NCI-H2029 (cell line): Measurements from ENCODE around the gene LYPD6B.

Experiments used
- DNase-seq: peaks from one replicate; lab custom pipeline; 2025; lab: John Stamatoyannopoulos, UW

LYPD6B gene

DNA sequence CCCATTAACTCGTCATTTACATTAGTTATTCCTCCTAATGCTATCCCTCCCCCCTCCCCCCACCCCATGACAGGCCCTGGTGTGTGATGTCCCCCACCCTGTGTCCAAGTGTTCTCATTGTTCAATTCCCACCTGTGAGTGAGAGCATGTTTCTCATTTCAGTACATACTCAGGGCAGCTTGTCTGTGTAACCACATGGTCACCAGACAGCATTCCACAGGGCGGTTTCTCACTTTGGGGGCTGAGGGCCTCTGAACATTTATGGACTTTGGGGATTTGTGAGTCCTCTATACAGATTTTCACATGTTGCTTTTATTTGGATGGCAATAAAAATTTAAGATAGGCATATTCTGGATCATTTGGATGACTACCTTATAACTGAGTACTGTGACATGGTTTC is 84.0 kb downstream of the LYPD6B start:
- no peak for DNase-seq

GRCh38 chr2:149125031-149125725 is 86.7 kb downstream of the LYPD6B start:
- peak; percentile 13 for DNase-seq

GRCh38 chr2:149129433-149129832 is 90.9 kb downstream of the LYPD6B start:
- DNase-seq = no peak

DNA sequence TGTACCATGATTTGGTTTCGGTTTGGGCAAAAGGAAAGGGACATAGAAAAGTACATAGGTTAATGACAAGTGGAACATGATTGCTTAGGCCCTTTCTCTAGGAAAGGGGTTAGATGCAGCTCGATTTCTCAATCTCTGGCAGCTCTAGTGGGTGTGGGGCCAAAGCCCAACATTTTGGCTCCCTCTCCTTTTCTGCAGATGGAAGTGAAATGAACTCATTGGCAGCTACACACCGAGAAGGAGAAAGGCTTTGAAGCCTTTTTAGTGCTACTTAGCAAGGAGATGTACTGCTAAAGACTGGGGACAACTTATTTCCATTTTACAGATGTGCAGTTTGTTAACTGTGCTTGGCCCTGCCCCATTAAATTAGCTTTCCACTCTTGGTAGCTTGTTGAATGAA is 93.8 kb downstream of the LYPD6B start:
- DNase-seq = no peak

- no peak for DNase-seq
Observed at GRCh38 chr2:149132901-149133300, 94.4 kb downstream of the LYPD6B start.

GRCh38 chr2:149134335-149134923 is 95.9 kb downstream of the LYPD6B start:
- no peak for DNase-seq

- no peak for DNase-seq
Observed at GRCh38 chr2:149136111-149136510, 97.6 kb downstream of the LYPD6B start.

- DNase-seq = no peak
Observed at GRCh38 chr2:149141046-149141445, 102.5 kb downstream of the LYPD6B start.

GRCh38 chr2:149143734-149144133 is 105.2 kb downstream of the LYPD6B start:
- no peak for DNase-seq

DNA sequence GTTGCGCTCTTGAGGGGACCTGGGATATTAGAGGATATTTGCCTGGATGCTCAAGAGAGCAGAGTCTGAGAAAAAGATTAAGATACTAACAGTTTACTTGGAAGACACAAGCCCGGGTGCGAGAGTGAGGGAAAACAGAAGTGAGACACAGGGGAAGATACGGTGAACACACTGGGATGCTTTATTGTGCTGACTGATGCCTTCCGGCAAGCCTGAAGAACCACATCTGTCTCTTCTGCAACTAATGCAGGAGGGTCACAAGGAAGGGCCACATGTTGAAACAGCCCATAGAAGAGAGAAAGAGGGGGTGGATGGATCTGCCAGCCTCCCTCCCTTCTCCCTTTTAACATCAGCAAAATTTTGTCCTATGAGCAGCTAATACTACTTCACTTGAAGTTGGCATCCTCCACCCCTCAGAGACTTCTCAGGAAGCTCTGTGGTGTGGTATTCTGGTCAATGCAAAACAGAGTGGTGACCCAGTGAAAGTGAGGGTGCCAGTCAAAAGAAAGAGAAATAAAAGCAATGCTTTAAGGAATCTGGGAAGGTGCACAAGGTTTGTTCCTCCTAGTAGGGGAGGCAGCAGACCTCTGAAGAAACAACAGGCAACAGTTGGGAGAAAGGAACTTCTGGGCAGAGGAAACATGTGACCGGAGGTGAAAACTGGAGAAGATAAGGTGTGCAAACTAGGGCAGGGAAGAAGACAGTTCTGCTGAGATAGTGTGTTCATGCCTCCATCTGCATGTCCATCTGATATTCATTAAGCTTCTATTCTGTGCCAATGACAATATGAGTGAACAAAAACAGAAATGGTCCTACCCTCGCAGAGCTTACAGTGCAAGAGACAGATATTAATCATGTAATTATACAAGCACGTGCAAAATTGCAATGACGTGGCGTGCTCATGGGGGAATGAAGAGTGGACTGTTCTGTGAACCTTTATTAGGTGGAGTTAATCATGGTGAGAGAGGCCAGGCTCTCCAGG is 107.1 kb downstream of the LYPD6B start:
- DNase-seq = no peak

DNA sequence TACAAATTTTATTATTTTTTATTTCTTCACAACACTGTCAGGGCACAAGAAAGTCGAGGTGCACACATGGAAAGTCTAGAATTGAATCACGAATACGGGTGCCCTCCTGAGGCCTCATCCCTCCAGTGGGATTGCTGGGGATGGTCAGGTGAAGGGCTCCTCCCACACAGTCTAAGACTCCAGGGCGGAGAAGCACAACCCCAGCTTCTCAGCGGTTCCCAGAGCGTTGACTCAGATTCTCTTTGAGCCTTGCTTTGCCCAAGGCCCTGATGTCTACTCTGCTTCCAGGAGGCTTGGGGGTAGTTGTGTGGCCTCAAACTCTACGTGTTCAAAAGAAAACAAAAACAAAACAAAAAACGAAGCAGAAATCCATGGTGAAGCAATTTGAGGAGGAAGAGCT is 108.4 kb downstream of the LYPD6B start:
- no peak for DNase-seq

- DNase-seq = no peak
Observed at GRCh38 chr2:149148194-149149006, 109.9 kb downstream of the LYPD6B start.

DNA sequence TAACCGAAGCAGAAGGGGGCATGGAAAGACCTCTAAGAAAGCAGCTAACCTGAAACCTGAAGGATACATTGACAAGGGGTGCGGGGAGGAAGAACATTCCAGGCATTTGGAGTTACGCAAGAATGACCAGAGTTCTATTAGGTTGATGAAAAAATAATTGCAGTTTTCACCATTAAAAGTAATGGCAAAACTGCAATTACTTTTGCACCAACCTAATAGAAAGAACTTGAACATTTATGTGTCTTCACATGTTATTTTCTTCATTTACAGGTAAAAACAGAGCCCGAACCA is 110.5 kb downstream of the LYPD6B start:
- DNase-seq = no peak

DNA sequence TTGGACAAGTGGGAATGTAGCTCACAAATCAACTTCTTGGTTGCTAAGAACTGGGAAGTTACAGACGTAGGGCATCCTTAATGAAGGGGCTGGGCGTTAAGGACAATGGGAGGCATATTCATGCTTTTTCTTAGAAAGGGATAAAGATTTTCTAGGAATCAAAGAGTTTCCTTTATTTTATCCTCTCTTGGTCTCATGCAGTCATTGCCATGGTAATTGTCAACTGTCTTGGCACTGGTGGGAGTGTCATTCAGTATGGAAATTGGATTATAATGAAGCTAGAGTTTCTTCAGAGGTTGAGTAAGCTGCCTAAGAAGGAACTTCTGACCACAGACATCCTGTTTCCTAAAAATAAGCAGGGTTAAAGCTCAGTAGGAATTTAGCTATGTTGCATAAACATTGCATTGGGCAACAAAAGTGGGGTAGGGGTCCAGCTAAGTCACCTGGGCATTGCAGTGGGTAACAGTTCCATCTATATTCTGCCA is 114.0 kb downstream of the LYPD6B start:
- no peak for DNase-seq

- DNase-seq = no peak
Observed at GRCh38 chr2:149155196-149155969, 116.9 kb downstream of the LYPD6B start.

GRCh38 chr2:149155988-149156387 is 117.5 kb downstream of the LYPD6B start:
- no peak for DNase-seq

DNA sequence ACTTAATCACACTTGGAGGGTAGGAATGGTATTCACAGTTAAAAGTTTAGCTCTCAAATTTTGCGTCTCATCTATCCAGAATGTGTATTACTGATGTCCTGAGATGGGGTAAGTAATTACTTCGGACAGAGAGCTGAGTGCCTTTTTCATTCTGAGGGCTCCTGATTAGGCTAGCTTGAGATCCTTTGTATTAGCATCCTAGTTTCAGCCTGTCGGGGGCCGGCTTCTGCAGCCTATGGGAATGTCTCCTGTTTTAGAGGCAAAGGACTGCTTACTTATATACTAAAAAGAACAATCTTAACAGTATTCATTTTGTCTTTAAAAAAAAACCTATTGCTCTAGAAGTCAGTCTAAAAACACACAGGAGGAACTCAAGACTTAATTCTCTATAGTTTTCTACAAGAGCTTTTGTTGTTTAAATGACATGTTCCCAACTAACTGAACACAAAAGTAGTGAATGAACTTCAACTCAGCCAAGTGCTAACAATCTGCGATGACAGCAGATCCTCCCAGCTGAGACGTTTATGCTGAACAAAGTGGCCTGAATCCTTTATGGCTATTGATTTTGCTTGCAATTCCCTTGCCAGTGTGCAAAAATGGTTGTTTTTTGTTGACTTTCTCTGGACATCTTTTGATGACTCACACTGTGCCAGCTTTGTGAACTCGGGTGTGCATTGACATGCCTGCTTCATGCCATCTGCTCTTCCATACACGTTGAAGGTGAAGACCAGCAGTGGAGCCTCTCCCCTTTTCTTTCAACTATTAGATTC is 118.7 kb downstream of the LYPD6B start:
- DNase-seq = no peak

DNA sequence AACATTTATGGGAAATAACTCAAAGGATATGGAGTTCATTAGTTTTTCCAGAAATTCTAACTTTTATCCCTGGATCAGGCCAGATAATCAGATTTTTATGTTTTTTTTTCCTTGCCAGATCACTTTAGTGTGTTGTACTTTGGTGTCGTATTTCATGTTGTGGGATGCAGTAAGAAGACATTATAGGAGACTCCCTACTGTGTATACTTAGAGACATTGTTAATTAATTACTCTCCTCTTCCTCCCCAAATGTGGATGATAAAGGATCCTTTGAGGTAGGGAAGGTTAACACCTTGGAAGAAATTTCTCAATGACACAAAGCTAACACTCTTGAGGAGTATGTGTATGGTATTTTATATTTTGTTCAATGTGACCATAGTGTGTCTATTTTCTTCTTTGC is 120.5 kb downstream of the LYPD6B start:
- no peak for DNase-seq

- no peak for DNase-seq
Observed at GRCh38 chr2:149160195-149160594, 121.7 kb downstream of the LYPD6B start.

DNA sequence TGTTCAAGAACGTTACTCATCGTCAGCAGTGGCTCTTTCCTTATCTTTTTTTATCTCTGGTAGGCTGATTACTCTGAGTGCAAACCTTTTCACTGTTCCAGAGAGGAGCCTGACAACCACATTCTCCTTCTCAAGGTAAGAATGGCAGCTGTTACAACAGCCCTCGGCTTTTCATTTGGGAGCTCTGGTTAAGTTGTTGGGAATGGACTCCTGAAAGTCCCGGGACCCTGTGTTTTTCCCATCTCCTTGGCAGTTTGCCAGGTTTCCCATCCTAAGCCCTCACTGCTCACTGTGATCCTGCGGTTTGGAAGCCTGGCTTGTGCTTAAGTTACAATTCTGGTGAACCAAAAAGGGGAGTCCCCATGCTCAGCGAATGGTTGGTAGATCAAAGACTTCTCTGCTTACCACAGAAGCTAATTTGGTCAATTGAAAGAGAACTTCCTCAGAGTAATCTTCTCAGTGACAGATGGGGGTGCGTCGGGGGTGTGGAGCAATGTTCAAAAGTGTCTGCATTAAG is 122.3 kb downstream of the LYPD6B start:
- DNase-seq = no peak
